NCI-H146 (cell line): ENCODE results near the gene TOR4A.

Experiments
- DNase-seq: peaks from one replicate; lab custom pipeline; 2025; lab: John Stamatoyannopoulos, UW

The TOR4A gene

GRCh38 chr9:137277329-137278041 is at the start of gene TOR4A:
Gene TOR4A (plus strand): TSS chr9:137277726. CDS start chr9:137278690, 964 bp downstream.
- no peak for DNase-seq

- peak; percentile 29 for DNase-seq
These were observed 49.5 kb upstream of the TOR4A start for GRCh38 chr9:137227853-137228505.

GRCh38 chr9:137228506-137228967 is 49.0 kb upstream of the TOR4A start:
- DNase-seq, result peak; percentile 46

- no peak for DNase-seq
These were observed 48.3 kb upstream of the TOR4A start for GRCh38 chr9:137228968-137229896.

GRCh38 chr9:137229903-137230704 is 47.4 kb upstream of the TOR4A start:
- no peak for DNase-seq

GRCh38 chr9:137230705-137231371 is 46.7 kb upstream of the TOR4A start, which contains the start of gene SLC34A3:
Gene SLC34A3 (plus strand): TSS chr9:137230901. CDS start chr9:137231703, 802 bp downstream.
- no peak for DNase-seq

- no peak for DNase-seq
These were observed 46.0 kb upstream of the TOR4A start for GRCh38 chr9:137231372-137232039.

GRCh38 chr9:137232101-137232500 is 45.4 kb upstream of the TOR4A start:
- no peak for DNase-seq

GRCh38 chr9:137232510-137232909 is 45.0 kb upstream of the TOR4A start:
- DNase-seq, result no peak

GRCh38 chr9:137233143-137233980 is 44.2 kb upstream of the TOR4A start:
- no peak for DNase-seq

- peak; percentile 42 for DNase-seq
These were observed 43.4 kb upstream of the TOR4A start for GRCh38 chr9:137234055-137234697.

- DNase-seq, result no peak
These were observed 42.6 kb upstream of the TOR4A start for GRCh38 chr9:137234758-137235423.

- DNase-seq, result peak; percentile 39
These were observed 41.9 kb upstream of the TOR4A start for GRCh38 chr9:137235424-137236237.

- DNase-seq, result peak; percentile 86
These were observed 41.1 kb upstream of the TOR4A start for GRCh38 chr9:137236238-137236935.

- peak; percentile 44 for DNase-seq
These were observed 40.5 kb upstream of the TOR4A start for GRCh38 chr9:137236936-137237421.
